ENCODE measurements around the gene GOLGA8M. TPM values are rescaled to one million over a fixed set of nuclear protein-coding genes. Genes with fewer than 3 reads are reported as not detected.
"Not testable (repeated sequence)": the region's sequence is repeated elsewhere in the genome, so short reads cannot be mapped to it uniquely, and the experiment has no call there.

The GOLGA8M gene
- total and polyA plus RNA-seq, 12 donors, result 0.22 to 3.0 (median 1.6) TPM; not detected in 2

DNA sequence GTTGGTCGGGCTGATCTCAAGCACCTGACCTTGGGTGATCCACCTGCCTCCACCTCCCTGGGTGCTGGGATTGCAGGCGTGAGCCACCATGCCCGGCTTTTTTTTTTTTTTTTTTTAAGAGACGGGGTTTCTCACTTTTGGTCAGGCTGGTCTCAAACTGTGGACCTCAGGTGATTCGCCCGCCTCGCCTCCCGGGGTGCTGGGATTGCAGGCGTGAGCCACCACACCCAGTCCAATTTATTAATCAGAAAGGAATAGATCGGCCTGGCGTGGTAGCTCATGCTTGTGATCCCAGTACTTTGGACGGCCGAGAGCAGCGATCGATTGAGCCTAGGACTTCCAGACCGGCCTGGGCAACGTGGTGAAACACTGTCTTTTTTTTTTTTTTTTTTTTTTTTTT lies 13.9 kb upstream of the GOLGA8M start:
- no peak overlapping the region for H3K4me3 ChIP-seq
- no peaks in the 10 kb centered on the region for H3K27me3 ChIP-seq
- H3K36me3 ChIP-seq (replicated peaks in 1 of 2), result no peaks in the 10 kb centered on the region
- no peak for TF ChIP-seq POLR2A (IDR thresholded peaks at IDR 0.05)
- TF ChIP-seq, protein P1, sequence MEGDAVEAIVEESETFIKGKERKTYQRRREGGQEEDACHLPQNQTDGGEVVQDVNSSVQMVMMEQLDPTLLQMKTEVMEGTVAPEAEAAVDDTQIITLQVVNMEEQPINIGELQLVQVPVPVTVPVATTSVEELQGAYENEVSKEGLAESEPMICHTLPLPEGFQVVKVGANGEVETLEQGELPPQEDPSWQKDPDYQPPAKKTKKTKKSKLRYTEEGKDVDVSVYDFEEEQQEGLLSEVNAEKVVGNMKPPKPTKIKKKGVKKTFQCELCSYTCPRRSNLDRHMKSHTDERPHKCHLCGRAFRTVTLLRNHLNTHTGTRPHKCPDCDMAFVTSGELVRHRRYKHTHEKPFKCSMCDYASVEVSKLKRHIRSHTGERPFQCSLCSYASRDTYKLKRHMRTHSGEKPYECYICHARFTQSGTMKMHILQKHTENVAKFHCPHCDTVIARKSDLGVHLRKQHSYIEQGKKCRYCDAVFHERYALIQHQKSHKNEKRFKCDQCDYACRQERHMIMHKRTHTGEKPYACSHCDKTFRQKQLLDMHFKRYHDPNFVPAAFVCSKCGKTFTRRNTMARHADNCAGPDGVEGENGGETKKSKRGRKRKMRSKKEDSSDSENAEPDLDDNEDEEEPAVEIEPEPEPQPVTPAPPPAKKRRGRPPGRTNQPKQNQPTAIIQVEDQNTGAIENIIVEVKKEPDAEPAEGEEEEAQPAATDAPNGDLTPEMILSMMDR (IDR thresholded peaks at IDR 0.05), result no peak
- 96 to 98% (median 97%) methylated on average over 17 of the region's 17 CpGs for WGBS, 4 donors
- no peak for DNase-seq
- H3K27ac ChIP-seq, result no peak overlapping the region
- H3K9me3 ChIP-seq (replicated peaks in 1 of 3), result no peaks in the 10 kb centered on the region
- intact Hi-C loops (cut with DNase I), result no loop called here
- no peaks in the 10 kb centered on the region for H3K4me1 ChIP-seq (replicated peaks in 1 of 2)

DNA sequence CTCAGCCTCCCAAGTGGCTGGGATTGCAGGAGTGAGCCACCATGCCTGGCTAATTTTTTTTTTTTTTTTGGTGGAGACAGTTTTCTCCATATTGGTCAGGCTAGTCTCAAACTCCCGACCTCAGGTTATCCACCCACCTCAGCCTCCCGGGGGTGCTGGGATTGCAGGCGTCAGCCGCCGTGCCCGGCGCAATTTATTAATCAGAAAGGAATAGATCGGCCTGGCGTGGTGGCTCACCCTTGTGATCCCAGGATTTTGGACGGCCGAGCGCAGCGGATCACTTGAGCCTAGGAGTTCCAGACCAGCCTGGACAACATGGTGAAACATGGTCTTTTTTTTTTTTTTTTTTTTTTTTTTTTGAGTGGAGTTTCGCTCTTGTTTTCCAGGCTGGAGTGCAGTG lies 13.3 kb upstream of the GOLGA8M start:
- intact Hi-C loops (cut with DNase I), result no loop called here
- no peaks in the 10 kb centered on the region for H3K27me3 ChIP-seq
- H3K36me3 ChIP-seq (replicated peaks in 1 of 2), result no peaks in the 10 kb centered on the region
- no peak for DNase-seq
- 95 to 97% (median 96%) methylated on average over 14 of the region's 14 CpGs for WGBS, 4 donors
- no peaks in the 10 kb centered on the region for H3K9me3 ChIP-seq (replicated peaks in 1 of 3)
- no peak for TF ChIP-seq POLR2A (IDR thresholded peaks at IDR 0.05)
- TF ChIP-seq, protein P1 (IDR thresholded peaks at IDR 0.05), result no peak
- no peaks in the 10 kb centered on the region for H3K4me1 ChIP-seq (replicated peaks in 1 of 2)
- H3K27ac ChIP-seq, result no peak overlapping the region
- no peak overlapping the region for H3K4me3 ChIP-seq

GRCh38 chr15:28723986-28724385 lies 11.8 kb upstream of the GOLGA8M start:
- intact Hi-C loops (cut with DNase I); H3K9me3 ChIP-seq (replicated peaks in 1 of 3); H3K4me3 ChIP-seq; H3K27me3 ChIP-seq; H3K4me1 ChIP-seq (replicated peaks in 1 of 2); H3K36me3 ChIP-seq (replicated peaks in 1 of 2); DNase-seq; H3K27ac ChIP-seq: not testable (repeated sequence)
- WGBS, 4 donors, result 79 to 85% (median 82%) methylated on average over 4 of the region's 5 CpGs

DNA sequence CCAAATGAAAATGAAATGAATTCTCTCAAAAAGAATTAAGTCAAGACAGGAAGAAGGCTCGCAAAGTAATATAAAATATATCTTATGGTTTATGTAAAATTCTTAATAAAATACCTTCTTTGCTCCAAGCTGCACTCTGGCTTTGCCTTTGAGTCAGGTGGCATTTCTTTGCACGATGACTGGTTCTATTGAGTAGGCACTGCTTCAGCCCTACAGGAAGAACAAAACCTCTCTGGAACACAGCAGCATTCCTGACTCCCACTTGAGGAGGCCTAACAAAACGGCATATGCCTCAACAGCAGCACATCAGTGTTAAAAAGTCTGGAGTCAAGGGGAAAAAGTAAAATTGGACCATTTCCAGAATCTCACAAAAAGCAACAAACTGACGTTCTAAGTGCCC lies 7.4 kb upstream of the GOLGA8M start:
- H3K27ac ChIP-seq; H3K36me3 ChIP-seq (replicated peaks in 1 of 2); H3K4me3 ChIP-seq; H3K27me3 ChIP-seq; intact Hi-C loops (cut with DNase I); H3K4me1 ChIP-seq (replicated peaks in 1 of 2); H3K9me3 ChIP-seq (replicated peaks in 1 of 3); DNase-seq: not testable (repeated sequence)
- 73 to 84% (median 77%) methylated on average over 4 of the region's 4 CpGs for WGBS, 4 donors

GRCh38 chr15:28718576-28718975 lies 6.4 kb upstream of the GOLGA8M start:
- H3K9me3 ChIP-seq (replicated peaks in 1 of 3); H3K4me1 ChIP-seq (replicated peaks in 1 of 2); H3K36me3 ChIP-seq (replicated peaks in 1 of 2); intact Hi-C loops (cut with DNase I); DNase-seq; H3K27me3 ChIP-seq; H3K27ac ChIP-seq; H3K4me3 ChIP-seq: not testable (repeated sequence)
- WGBS, 4 donors, result 88 to 94% (median 90%) methylated on average over 7 to 11 of the region's 11 CpGs

- H3K9me3 ChIP-seq (replicated peaks in 1 of 3); H3K36me3 ChIP-seq (replicated peaks in 1 of 2); H3K27me3 ChIP-seq; intact Hi-C loops (cut with DNase I); H3K4me3 ChIP-seq; H3K27ac ChIP-seq; DNase-seq; H3K4me1 ChIP-seq (replicated peaks in 1 of 2): not testable (repeated sequence)
- 80 to 93% (median 86%) methylated on average over 4 of the region's 4 CpGs for WGBS, 4 donors
Measured at GRCh38 chr15:28714176-28714575, 2.0 kb upstream of the GOLGA8M start.

GRCh38 chr15:28703927-28704326 lies 8.3 kb downstream of the GOLGA8M start:
- H3K36me3 ChIP-seq (replicated peaks in 1 of 2); H3K9me3 ChIP-seq (replicated peaks in 1 of 3); DNase-seq; intact Hi-C loops (cut with DNase I); H3K4me1 ChIP-seq (replicated peaks in 1 of 2); H3K4me3 ChIP-seq; H3K27ac ChIP-seq; H3K27me3 ChIP-seq: not testable (repeated sequence)
- WGBS, 4 donors, result 60 to 86% (median 77%) methylated on average over 1 to 7 of the region's 9 CpGs

DNA sequence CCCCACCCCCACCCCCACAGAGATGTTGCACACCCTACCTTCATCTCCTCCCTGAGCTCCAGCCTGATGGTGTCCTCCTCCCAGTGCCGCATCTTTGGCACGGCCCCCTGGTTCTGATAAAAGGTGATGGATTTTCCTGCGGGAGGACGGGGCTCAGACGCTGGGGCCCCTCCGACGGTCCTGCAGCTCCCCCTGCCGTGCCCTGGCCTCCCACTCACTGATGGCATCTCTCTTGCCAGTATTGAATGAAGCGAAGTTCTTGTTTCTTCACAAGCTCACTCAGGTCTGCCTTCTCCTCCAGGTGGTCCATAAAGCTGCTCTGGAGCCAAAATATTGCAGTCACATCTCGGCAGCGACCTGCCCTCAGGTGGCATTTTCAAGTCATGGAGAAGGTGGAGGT lies 9.8 kb downstream of the GOLGA8M start:
- H3K9me3 ChIP-seq (replicated peaks in 1 of 3); DNase-seq; H3K27ac ChIP-seq; H3K36me3 ChIP-seq (replicated peaks in 1 of 2); H3K4me1 ChIP-seq (replicated peaks in 1 of 2); H3K4me3 ChIP-seq; H3K27me3 ChIP-seq; intact Hi-C loops (cut with DNase I): not testable (repeated sequence)
- 62 to 86% (median 80%) methylated on average over 2 to 10 of the region's 11 CpGs; no CpG with 5 or more reads in 1 of the 4 donors for WGBS, 4 donors

- H3K4me3 ChIP-seq; H3K27ac ChIP-seq; DNase-seq; H3K36me3 ChIP-seq (replicated peaks in 1 of 2); H3K27me3 ChIP-seq; H3K9me3 ChIP-seq (replicated peaks in 1 of 3); intact Hi-C loops (cut with DNase I); H3K4me1 ChIP-seq (replicated peaks in 1 of 2): not testable (repeated sequence)
- WGBS, 4 donors, result 91 to 96% (median 95%) methylated on average over 26 of the region's 26 CpGs
Measured at GRCh38 chr15:28694006-28694751, 18.0 kb downstream of the GOLGA8M start.
